OCI-LY1 (cell line): ENCODE results near the gene RAI1.

ENCODE experiments used
- H2AFZ ChIP-seq: fragments of 200-600 bp; sonication (generic), shearing (Covaris generic); 2 replicates; pipeline ENCODE4 v1.6.0; 2014; ENCODE audit warnings: antibody characterized with exemption, mild to moderate bottlenecking, low read length
- H3F3A ChIP-seq: fragments of 200-600 bp; sonication (generic), shearing (Covaris generic); 2 replicates; pipeline ENCODE4 v1.6.0; 2014; ENCODE audit warnings: mild to moderate bottlenecking, antibody characterized with exemption, low read length, moderate library complexity; ENCODE audit not compliant: insufficient read depth
- H3K27ac ChIP-seq: fragments of 200-600 bp; sonication (generic); 2 replicates; pipeline ENCODE4 v1.5.1; 2014; ENCODE audit warnings: low read length, mixed run types, mild to moderate bottlenecking, low read depth; ENCODE audit not compliant: poor library complexity, severe bottlenecking
- H3K27me3 ChIP-seq: fragments of 200-600 bp; sonication (generic); 2 replicates; pipeline ENCODE4 v1.6.0; 2014; ENCODE audit warnings: antibody characterized with exemption, mild to moderate bottlenecking, low read length, moderate library complexity; ENCODE audit not compliant: insufficient read depth
- H3K36me3 ChIP-seq: fragments of 200-600 bp; sonication (generic); 2 replicates; pipeline ENCODE4 v1.6.1; 2014; ENCODE audit warnings: mild to moderate bottlenecking, antibody characterized with exemption, low read length, moderate library complexity, mixed read lengths; ENCODE audit not compliant: insufficient read depth
- H3K4me1 ChIP-seq: fragments of 200-600 bp; sonication (generic); 2 replicates; pipeline ENCODE4 v1.5.1; 2014; ENCODE audit warnings: mild to moderate bottlenecking, low read length, moderate library complexity; ENCODE audit not compliant: insufficient read depth, severe bottlenecking
- H3K4me2 ChIP-seq: fragments of 200-600 bp; sonication (generic), shearing (Covaris generic); 2 replicates; pipeline ENCODE4 v1.6.1; 2014; ENCODE audit warnings: low read length
- H3K4me3 ChIP-seq: fragments of 200-600 bp; sonication (generic); 2 replicates; pipeline ENCODE4 v1.5.1; 2014; ENCODE audit warnings: low read length, low read depth, mild to moderate bottlenecking, mixed read lengths; ENCODE audit not compliant: poor library complexity, severe bottlenecking
- H3K79me2 ChIP-seq: fragments of 200-600 bp; shearing (Covaris generic); 2 replicates; pipeline ENCODE4 v1.6.1; 2016; ENCODE audit warnings: mixed run types, low read length, mixed read lengths; ENCODE audit not compliant: insufficient read depth
- H3K9ac ChIP-seq: fragments of 200-600 bp; sonication (generic), shearing (Covaris generic); 2 replicates; pipeline ENCODE4 v1.6.1; 2014; ENCODE audit warnings: mild to moderate bottlenecking, low read length, mixed read lengths
- H3K9me2 ChIP-seq: fragments of 200-600 bp; sonication (generic), shearing (Covaris generic); 2 replicates; pipeline ENCODE4 v1.6.1; 2014; ENCODE audit warnings: low read depth, mild to moderate bottlenecking, low read length, mixed read lengths
- H3K9me3 ChIP-seq: fragments of 200-600 bp; shearing (Covaris generic); 2 replicates; pipeline ENCODE4 v1.6.1; 2014; ENCODE audit warnings: low read length, mixed read lengths
- H4K20me1 ChIP-seq: fragments of 200-600 bp; sonication (generic), shearing (Covaris generic); 2 replicates; pipeline ENCODE4 v1.6.0; 2016; ENCODE audit warnings: mild to moderate bottlenecking, low read length; ENCODE audit not compliant: insufficient read depth
- EZH2 ChIP-seq: fragments of 200-600 bp; sonication (generic), shearing (Covaris generic); IDR thresholded peaks from 2 replicates; pipeline ENCODE4 v1.8.0; 2017; ENCODE audit warnings: borderline replicate concordance, mixed run types, mild to moderate bottlenecking, antibody characterized with exemption, low read length, moderate library complexity, mixed read lengths
- TF ChIP-seq, protein P1 (sequence below): fragments of 200-600 bp; sonication (generic), shearing (Covaris generic); IDR thresholded peaks from 2 replicates; pipeline ENCODE4 v1.5.1; 2017; ENCODE audit warnings: mild to moderate bottlenecking, antibody characterized with exemption, low read length, moderate library complexity, mixed read lengths

RAI1 gene

DNA sequence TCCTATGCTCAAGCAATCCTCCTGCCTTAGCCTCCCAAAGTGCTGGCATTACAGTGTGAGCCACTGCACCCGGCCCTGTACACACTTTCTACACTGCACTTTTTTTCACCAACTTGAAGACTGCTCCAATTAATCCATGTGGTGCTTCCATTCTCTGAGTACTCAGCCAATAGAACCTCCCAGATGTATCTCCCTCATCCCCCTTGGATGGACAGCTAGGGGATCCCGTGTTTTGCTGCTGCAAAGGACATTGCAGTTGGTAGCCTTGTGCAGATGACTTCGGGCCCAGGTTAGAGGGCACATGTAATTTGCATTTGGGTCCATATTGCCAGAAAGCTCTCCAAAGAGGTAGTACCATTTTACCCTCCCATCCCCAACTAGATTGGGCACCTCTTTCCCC is 95.6 kb downstream of the RAI1 start:
- no peak overlapping the region for H3K27ac ChIP-seq
- H3K4me1 ChIP-seq: peaks cover 2% of the 10 kb centered on the region
- H4K20me1 ChIP-seq: no peaks in the 10 kb centered on the region

GRCh38 chr17:17778308-17779014 is 97.2 kb downstream of the RAI1 start:
- H3K9me3 ChIP-seq: no peaks in the 10 kb centered on the region
- peaks cover 5% of the 10 kb centered on the region for H3K27me3 ChIP-seq
- no peaks in the 10 kb centered on the region for H3K9me2 ChIP-seq
- H3K36me3 ChIP-seq: no peaks in the 10 kb centered on the region
- H4K20me1 ChIP-seq: no peaks in the 10 kb centered on the region
- H2AFZ ChIP-seq: no peak overlapping the region
- no peak overlapping the region for H3K4me3 ChIP-seq
- H3K79me2 ChIP-seq: no peaks in the 10 kb centered on the region
- H3K9ac ChIP-seq: no peak overlapping the region
- peaks cover 16% of the 10 kb centered on the region for H3K4me1 ChIP-seq
- TF ChIP-seq, protein P1, sequence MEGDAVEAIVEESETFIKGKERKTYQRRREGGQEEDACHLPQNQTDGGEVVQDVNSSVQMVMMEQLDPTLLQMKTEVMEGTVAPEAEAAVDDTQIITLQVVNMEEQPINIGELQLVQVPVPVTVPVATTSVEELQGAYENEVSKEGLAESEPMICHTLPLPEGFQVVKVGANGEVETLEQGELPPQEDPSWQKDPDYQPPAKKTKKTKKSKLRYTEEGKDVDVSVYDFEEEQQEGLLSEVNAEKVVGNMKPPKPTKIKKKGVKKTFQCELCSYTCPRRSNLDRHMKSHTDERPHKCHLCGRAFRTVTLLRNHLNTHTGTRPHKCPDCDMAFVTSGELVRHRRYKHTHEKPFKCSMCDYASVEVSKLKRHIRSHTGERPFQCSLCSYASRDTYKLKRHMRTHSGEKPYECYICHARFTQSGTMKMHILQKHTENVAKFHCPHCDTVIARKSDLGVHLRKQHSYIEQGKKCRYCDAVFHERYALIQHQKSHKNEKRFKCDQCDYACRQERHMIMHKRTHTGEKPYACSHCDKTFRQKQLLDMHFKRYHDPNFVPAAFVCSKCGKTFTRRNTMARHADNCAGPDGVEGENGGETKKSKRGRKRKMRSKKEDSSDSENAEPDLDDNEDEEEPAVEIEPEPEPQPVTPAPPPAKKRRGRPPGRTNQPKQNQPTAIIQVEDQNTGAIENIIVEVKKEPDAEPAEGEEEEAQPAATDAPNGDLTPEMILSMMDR: no peak
- no peak overlapping the region for H3K27ac ChIP-seq
- no peaks in the 10 kb centered on the region for H3F3A ChIP-seq
- H3K4me2 ChIP-seq: no peak overlapping the region

More for the DNA sequence above, 95.6 kb downstream of the RAI1 start:
- no peak for TF ChIP-seq EZH2
- TF ChIP-seq, protein P1: no peak
- no peaks in the 10 kb centered on the region for H3F3A ChIP-seq
- H3K4me2 ChIP-seq: no peak overlapping the region
- peaks cover 5% of the 10 kb centered on the region for H3K27me3 ChIP-seq
- H3K9me3 ChIP-seq: no peaks in the 10 kb centered on the region
- H2AFZ ChIP-seq: no peak overlapping the region
- H3K4me3 ChIP-seq: no peak overlapping the region
- no peaks in the 10 kb centered on the region for H3K79me2 ChIP-seq
- H3K9ac ChIP-seq: no peak overlapping the region
- H3K9me2 ChIP-seq: no peaks in the 10 kb centered on the region
- no peaks in the 10 kb centered on the region for H3K36me3 ChIP-seq

DNA sequence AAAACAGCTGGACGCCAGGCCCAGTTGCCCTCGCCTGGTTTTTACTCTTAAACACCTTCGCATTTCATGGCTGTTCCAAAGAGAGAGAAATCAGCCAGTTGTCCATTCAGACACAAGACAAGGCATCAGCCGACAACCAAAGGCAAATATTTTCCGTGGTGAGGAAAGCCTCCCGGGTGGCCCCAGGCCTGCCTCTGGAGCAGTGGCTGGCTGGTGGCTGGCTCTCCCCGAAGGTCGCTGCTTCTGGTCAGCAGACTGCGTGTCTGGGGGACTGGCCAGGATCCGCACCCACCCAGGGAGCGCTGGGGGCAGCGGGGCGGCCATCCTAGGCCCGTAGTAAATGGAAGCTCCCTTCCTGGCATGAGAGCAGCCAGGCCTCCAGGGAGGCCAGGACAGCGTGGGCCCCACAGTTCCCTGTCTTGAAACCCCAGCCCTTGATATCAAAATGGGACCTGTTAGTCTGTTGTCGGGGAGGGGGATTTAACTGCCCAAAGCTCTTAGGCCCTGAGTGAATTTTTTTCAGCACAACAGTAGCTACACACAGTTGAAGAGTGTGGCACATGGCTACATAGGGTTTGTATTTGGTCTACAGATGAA is 97.9 kb downstream of the RAI1 start:
- Histone ChIP-seq H4K20me1 (no peaks in the 10 kb centered on the region), H3K4me3 (no peak overlapping the region), H3K4me2 (no peak overlapping the region), H3K79me2 (no peaks in the 10 kb centered on the region), H3K9me2 (no peaks in the 10 kb centered on the region), H3K9ac (no peak overlapping the region), H3K9me3 (no peaks in the 10 kb centered on the region), H3K27ac (no peak overlapping the region), H3K27me3 (peaks cover 5% of the 10 kb centered on the region), H3K4me1 (peaks cover 23% of the 10 kb centered on the region), H3K36me3 (no peaks in the 10 kb centered on the region), H2AFZ (no peak overlapping the region), H3F3A (no peaks in the 10 kb centered on the region)
- TF ChIP-seq, protein P1: no peak
- TF ChIP-seq EZH2: no peak
